ENCODE results near the gene NCKAP1.
A peak's percentile ranks its signal among the peaks of the same experiment; 100 is the strongest.
"Not testable (repeated sequence)": the region's sequence is repeated elsewhere in the genome, so short reads cannot be mapped to it uniquely, and the experiment has no call there.

The NCKAP1 gene, protein sequence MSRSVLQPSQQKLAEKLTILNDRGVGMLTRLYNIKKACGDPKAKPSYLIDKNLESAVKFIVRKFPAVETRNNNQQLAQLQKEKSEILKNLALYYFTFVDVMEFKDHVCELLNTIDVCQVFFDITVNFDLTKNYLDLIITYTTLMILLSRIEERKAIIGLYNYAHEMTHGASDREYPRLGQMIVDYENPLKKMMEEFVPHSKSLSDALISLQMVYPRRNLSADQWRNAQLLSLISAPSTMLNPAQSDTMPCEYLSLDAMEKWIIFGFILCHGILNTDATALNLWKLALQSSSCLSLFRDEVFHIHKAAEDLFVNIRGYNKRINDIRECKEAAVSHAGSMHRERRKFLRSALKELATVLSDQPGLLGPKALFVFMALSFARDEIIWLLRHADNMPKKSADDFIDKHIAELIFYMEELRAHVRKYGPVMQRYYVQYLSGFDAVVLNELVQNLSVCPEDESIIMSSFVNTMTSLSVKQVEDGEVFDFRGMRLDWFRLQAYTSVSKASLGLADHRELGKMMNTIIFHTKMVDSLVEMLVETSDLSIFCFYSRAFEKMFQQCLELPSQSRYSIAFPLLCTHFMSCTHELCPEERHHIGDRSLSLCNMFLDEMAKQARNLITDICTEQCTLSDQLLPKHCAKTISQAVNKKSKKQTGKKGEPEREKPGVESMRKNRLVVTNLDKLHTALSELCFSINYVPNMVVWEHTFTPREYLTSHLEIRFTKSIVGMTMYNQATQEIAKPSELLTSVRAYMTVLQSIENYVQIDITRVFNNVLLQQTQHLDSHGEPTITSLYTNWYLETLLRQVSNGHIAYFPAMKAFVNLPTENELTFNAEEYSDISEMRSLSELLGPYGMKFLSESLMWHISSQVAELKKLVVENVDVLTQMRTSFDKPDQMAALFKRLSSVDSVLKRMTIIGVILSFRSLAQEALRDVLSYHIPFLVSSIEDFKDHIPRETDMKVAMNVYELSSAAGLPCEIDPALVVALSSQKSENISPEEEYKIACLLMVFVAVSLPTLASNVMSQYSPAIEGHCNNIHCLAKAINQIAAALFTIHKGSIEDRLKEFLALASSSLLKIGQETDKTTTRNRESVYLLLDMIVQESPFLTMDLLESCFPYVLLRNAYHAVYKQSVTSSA

DNA sequence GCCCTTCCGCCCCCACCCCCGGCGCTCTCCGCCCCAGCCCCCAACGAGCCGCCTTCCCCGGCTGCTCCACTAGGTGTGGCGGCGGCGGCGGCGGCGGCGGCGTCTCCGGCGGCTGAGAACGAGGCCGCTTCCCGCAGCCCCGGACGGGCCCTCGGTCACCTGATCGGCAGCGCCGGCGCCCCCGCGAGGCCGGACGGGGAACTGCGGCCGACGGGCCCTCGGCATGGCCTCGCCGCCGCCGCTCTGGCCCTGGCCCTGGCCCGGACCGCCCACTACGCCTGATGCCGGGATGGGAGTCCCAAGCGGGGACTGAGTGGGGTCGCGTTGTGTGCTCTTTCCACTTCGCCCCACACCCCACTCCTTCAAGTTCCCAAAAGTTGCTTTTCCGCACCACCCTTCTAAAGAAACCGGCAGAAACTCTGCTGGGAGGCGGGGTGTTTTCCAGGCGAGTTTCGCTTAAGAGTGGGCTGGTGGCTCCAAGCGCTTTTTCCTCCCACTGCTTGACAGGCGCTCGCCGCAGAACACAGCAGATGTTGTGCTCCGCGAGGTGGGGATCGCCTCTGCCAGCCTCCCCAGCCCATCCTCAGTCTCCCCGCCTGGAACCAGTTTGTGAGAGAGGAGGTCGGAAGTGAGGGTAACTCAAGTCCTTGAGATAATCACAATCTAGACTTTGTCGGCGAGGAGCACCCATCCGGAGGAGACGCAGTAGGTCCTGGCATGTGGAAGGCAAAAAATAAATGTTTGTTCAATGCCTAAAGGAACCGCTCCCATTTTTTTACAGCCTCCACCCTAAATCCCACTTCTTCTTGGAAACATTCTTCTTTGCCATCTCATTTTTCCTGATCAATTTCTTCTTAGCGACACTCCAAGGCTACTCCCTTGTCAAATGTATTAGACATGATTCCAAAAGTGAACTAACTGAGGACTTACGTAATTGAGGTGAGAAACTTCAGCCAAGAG is at the start of gene NCKAP1:
TSS of gene NCKAP1 (minus strand) at position 117 of the 960 bp plus-strand sequence. CDS start 358 bp downstream, outside the sequence.
- FAIRE-seq: no peak

DNA sequence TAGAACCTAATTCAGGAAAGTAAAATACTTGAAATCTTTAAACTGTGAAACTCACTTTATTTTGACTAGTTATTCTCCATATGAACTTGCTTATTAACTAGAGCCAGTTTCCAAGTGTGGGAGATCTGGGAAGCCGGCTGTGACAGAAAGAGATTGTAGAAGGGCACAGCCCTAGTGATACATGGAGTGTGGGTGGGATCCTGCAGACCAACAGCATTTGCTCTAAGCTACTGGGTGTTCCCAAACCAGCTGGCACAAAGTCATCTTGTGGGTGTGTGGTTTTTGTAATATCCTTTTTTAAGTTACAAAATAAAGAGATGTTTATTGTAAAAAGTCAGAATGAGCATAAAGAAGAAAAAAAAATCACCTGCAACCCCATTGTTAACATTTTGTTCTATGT is 43.7 kb upstream of the NCKAP1 start:
- FAIRE-seq: no peak

DNA sequence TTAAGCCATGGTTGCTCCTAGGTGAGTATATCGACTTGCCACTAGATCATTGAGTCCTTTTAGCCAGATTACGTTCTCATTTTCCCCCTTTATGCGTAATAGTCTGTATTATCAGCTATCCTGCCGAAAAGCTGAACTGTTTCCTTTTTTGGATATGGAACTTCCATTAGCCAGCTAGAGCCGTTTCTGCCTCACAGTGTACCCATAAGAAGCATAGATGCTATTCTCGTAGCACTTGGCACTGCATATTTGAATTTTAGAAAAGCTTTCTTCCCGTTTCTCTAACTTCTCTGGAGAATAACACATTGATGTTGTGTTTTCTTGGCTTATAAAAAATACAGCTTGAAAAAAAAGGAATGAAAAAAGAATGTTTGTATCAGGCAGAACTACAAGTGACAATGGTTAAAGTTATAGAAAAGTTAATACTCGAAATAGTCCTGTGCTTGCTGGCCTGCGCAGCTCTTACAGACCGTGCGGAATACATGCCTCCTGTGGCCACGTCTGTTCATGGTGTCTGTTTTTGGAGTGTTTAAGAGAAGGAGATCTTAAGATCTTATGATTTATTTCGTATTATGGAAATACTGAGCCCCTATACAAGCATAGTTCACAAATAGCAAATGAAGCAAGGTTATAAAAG is 41.0 kb upstream of the NCKAP1 start:
- no peak for FAIRE-seq

DNA sequence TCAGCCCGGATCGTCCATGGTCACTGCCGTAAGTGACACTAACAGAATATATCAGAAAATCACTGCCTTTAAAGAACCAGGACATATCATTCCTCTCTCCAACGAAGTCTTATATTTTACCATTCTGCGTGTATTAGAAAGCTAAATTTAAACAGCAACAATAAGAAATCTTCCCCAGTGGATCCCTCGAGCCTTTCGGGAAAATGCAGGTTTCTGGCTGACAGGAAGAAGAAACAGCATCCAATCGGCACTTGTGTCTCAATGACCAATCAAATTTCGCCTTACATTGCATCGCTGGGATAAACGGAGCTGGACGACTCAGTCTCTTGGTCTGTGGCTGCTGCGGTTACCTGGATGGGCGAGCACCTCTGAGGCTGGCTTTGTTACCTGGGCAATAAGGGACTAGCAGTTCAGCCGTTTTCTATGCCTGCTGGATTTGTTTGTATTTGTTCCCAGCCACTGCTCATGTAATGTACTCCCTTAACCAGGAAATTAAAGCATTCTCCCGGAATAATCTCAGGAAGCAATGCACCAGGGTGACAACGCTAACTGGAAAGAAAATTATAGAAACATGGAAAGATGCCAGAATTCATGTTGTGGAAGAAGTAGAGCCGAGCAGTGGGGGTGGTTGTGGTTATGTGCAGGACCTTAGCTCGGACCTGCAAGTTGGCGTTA is 40.3 kb upstream of the NCKAP1 start, which contains the start of gene DUSP19:
TSS of gene DUSP19 (plus strand) at position 284 of the 675 bp plus-strand sequence. CDS start at position 471, 187 bp downstream.
- peak; percentile 96 for FAIRE-seq

DNA sequence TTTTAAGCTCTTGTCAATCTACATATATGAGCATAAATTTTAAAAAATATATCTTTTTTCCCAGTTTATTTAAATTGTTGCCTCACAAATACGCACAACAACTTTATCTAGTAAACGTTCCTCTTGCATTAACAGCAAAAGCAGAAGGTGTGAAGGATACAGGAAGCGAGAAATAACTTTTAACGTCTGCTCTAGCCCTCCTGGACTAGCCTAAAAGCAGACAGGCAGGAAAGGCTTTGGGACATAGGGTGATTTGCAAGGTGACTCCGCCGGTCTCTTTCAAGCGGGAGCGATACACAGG is 39.9 kb upstream of the NCKAP1 start:
- FAIRE-seq: no peak

DNA sequence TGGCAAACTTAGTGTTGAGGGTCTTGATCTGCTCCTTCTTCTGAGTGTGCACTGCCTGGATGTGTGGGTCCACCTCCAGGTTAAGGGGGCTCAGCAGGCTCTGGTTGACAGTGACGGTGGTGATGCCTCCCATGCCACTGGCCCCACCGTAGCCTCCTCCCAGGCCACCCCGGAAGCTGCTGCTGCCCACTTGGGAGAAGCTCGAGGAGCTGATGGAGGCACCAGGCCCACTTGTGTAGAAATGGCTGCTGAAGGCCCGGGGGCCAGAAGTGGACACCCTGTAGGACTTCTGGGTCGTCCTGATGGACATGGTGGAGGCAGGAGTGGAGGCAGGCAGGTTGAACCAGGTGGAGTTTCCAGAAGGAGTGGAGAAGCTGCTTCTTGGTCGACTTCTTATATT is 33.9 kb upstream of the NCKAP1 start:
- no peak for FAIRE-seq

DNA sequence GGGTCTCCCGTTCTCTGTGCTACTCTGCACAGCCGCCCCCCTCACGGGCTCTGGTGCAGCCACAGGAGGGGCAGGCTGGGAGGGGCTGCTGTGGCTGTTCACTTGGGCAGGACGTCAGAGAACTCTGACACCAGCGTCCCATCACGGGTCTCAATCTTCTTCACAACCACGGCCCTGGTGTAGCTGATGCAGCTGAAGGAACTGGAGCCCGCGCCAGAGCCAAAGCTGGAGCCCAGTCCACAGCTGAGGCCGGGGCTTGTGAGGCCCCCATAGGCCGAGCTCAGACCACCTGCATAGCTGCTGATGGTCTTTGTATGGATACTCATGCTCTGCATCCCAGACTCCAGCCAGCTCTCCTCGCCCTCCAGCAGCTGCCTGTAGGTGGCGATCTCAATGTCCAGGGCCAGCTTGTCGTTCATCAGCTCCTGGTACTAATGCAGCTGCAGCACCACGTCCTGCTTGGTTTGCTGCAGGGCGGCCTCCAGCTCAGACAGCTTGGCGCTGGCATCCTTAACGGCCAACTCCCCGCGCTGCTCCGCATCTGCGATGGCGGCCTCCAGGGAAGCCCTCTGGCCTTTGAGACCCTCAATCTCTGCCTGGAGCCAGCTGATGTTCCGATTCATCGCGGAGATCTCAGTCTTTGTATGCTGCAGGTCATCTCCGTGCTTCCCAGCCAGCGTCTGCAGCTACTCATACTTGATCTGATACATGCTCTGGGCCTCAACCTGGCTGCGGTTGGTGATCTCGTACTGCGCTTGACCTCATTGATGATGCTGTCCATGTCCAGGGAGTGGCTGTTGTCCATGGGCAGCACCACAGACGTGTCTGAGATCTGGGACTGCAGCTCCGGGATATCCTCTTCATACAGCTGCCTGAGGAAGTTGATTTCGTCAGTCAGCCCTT is 32.9 kb upstream of the NCKAP1 start:
- FAIRE-seq: no peak

DNA sequence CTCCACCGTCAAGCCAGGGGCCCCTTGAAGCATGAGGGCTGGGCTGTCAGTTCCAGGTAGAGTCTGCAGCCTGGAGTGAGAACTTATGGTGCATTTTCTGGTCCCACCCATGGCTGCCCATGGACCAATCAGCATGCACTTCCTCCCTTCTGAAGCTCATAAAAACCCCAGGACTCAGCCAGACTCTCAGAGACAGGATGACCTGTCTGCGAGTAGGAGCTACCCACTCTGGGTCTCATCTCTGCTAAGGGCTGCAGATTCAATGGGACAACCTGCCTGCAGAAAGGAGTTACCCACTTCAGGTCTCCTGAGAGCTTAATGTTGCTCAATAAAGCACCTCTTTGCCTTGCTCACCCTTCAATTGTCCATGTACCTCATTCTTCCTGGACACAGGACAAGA is 30.9 kb upstream of the NCKAP1 start:
- no peak for FAIRE-seq

DNA sequence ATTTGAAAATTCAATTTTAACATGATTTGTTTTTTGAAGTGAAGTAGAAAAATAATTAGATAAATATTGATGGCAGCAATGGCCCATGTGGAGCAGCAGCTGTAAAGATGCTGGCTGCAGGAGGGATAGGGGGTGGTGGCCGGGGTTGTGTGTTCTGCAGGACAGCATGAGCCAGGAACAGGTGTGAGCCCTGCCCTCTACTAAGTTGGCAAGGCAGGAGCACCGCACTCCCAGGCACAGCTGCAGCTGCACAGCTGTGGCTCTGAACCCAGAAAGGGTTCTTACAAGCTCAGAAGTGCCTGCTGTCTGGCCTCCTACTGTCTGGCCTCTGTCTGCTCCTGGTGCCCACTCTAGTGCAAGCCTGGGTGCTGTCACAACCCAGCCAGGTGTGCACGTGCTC is 30.3 kb upstream of the NCKAP1 start:
- no peak for FAIRE-seq

DNA sequence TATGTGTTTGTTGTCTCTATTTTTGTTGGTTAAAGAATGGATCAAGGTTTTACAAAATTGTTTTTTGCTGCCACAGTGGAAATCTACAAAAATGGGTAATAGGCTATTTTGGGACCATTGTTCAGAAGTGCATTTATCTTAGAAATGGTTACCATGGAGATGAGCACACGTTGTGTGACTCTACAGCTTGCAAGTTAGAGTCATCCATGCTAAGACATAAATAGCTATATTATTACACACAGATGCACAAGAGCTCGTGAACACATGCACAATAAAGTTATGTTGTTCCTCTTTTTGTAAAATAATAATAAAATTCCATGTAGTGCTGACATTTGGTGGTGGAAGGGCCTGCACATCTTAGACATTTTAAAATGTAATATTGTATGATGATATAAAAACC is 24.8 kb upstream of the NCKAP1 start:
- FAIRE-seq: no peak

DNA sequence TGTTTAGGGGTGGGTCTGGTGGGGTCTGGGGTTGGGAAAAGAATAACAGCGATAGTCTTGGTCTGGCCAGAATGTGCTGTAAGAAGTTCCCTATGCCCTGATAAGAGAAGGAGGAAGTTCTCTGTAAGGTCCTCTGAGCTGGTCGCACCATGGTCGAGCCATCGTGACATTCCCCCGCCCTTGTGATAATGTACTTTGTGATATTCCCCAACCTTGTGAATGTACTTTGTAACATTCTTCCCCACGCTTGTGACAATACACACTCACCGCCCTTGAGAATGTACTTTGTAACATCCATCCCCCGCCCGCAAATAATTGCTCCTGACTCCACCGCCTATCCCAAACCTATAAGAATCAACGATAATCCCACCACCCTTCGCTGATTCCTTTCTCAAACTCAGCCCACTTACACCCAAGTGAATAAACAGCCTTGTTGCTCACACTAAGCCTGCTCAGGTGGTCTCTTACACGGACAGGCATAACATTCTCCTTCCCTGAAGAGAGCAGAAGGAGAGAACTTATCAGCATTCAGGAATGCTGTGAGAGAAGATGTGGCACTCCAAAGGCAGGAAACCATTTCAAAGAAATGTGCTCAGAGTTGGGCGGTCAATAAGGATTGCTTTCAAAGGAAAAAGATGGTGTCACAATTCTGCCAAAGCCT is 22.4 kb upstream of the NCKAP1 start:
- no peak for FAIRE-seq

DNA sequence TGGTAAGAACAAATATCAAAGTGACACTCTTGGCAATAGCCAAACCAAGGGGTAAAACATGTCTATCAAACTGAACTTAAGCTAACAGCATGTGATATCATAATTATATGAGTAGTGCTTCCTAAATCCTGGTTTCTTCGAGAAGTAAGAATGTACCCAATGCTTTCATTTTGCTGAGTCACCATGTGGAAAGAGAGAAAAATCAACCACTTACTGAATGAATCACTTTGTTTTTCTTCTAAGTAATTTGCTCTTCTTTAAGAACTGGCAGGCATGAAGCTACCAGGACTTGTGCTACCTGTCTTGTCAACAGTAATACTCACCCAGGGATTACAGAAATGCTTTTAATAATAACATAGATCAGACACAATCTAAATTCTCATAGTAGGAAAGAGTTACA is 21.3 kb upstream of the NCKAP1 start:
- FAIRE-seq: no peak

DNA sequence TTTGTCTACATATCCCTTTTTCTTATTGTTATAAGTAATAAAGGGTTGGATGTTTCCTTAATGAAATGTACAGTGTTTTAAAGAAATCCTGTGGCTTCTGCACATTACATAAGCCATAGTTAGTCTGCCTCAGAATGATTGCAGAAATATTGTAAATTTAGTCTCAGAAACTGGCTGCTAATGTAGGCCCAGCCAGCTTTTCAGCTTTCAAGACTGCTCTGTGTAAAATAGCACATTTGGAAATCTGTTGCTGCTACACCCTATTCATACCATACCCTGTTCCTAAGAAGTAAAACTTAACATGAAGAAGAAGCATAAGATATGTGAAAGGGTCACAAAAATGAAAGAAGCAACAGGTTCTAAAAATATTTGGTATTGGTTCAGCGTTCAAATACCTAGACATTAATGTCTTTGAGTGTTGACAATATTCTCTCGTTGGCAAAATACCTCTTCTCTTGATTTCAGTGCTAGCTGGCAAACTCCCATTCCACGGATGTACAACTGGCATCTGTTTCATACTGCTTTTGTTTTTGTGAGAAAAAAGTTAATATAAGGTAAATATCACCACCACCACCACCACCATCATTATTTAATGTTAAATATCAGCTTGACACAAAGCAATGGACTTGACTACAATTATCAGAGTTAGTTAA is 19.2 kb upstream of the NCKAP1 start:
- no peak for FAIRE-seq

DNA sequence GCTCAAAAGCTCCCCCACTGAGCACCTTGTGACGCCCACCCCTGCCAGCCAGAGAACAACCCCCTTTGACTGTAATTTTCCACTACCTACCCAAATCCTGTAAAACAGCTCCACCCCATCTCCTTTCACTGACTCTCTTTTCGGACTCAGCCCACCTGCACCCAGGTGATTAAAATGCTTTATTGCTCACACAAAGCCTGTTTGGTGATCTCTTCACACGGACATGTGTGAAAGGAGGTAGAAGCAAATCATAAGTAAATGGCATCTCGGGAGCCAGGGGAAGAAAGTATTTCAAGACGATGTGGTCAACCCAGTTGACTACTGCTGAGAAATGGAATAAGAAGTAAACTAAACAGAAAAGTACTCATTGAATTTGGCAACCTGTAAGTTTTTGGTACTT is 11.2 kb upstream of the NCKAP1 start:
- FAIRE-seq: no peak

DNA sequence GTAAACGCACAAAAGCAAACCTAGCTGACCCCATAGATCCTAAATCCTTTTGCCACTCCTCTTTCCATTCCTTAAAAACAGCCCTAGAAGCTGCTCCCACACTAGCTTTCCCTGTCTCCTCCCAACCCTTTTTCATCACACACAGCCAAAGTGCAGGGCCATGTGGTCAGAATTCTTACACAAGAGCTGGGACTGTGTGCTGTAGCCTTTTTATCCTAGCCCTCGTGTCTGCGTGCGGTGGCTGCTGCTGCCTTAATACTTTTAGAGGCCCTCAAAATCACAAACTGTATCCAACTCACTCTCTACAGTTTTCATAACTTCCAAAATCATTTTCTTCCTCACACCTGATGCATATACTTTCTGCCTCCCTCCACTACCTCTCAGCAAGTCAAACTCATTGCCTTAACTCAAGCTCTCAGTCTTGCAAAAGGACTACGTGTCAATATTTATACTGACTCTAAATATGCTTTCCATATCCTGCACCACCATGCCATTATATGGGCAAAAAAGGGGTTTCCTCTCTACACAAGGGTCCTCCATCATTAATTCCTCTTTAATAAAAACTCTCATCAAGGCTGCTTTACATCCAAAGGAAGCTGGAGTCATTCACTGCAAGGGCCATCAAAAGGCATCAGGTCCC is 9.3 kb upstream of the NCKAP1 start:
- FAIRE-seq: not testable (repeated sequence)

DNA sequence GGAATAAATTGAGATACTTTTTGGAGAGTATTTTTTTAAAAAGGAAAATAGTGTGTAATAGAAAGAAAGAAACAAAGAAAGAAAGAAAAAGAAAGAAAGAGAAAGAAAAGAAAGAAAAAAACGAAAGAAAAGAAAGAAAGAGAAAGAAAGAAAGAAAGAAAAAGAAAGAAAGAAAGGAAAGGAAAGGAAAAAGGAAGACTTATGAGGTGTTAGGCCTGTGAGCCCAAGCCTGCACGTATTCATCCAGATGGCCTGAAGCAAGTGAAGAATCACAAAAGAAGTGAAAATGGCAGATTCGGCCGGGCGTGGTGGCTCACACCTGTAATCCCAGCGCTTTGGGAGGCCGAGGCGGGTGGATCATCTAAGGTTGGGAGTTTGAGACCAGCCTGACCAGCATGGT is 5.3 kb upstream of the NCKAP1 start:
- not testable (repeated sequence) for FAIRE-seq

DNA sequence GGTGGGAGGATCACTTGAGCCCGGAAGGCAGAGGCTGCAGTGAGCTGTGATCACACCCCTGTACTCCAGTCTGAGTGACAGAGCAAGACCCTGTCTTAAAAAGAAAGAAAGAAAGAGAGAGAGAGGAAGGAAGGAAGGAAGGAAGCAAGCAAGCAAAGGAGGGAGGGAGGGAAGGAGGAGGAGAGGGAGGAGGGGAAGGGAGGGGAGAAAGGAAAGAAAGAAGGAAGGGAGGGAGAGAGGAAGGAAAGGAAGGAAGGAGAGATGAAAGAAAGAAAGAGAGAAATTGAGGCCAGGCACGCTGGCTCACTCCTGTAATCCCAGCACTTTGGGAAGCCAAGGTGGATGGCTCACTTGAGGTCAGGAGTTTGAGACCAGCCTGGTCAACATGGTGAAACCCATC is 2.3 kb upstream of the NCKAP1 start:
- no peak for FAIRE-seq

DNA sequence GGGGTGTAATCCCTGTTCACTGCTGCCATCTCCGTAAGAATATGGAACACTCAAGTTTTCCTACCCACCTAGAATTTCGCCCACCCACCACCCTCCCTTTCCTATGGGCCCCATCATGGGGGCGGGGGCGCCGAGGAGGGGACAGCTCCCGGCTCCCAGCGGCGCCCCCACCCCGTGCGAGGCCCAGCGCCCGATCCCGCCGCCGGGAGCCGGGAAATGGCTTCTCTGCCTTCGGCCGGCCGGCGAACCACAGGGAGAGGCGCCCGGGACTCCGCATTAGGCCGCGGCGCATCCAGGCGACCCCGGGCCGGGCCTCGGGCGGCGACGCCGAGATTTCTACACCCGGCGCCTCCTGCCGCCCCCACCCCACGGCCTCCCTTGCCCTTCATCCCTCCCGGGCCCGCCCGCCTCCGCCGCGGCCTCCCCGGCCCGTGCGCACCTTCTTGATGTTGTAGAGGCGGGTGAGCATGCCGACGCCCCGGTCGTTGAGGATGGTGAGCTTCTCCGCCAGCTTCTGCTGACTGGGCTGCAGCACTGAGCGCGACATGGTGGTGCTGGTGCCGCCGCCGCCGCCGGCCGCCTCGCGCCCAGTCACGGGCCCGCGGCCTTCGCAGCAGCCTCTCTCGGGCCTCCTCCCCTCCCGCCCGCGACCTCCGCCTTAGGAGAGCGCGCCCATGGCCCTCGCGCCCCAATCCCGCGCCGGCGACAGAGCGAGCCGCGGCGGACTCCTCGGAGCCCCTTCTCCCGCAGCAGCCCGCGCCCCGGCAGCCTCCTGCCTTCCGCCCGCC is 510 bp downstream of the NCKAP1 start:
- no peak for FAIRE-seq
